ENCODE results near the gene CACUL1. TPM values are rescaled to one million over a fixed set of nuclear protein-coding genes. Genes with fewer than 3 reads are reported as not detected.

CACUL1 gene
- total RNA-seq, 1 experiment from 2014 or later: 62.5 TPM

DNA sequence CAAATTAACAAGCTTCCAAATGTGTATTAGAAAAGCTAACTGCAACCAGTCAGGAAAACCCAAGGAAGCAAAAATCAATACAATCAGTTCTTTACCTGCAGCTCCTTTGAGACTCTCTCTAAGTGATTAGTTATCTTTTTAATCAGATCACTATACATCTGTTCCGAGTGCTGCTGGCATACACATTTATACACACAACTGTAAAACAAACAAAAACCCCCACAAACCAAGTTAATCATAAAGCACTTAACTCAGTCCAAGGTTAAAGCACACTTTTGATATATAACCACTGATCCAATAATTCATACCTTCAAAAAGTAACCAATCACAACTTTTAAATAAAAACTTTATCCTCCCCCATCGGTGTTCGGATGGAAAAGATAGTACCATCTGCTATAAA, 25.6 kb downstream of the CACUL1 start:
- Histone ChIP-seq H3K4me2 (no peak overlapping the region), H3K9me2 (ENCODE audit: insufficient read depth) (no peaks in the 10 kb centered on the region), H3K27ac (no peak overlapping the region), H4K20me1 (ENCODE audit: insufficient read depth) (peaks cover 44% of the 10 kb centered on the region), H2AFZ (no peak overlapping the region), H3K27me3 (ENCODE audit: insufficient read depth, low read depth) (no peaks in the 10 kb centered on the region), H3K4me3 (no peak overlapping the region), H3K79me2 (ENCODE audit: low read depth) (peaks cover 96% of the 10 kb centered on the region), H3K36me3 (ENCODE audit: low read depth) (no peaks in the 10 kb centered on the region; the same call in 1 of the 2 replicates), H3K9me3 (ENCODE audit: insufficient read depth, low read depth) (no peaks in the 10 kb centered on the region), H3F3A (ENCODE audit: insufficient read depth, low read depth) (peaks cover 8% of the 10 kb centered on the region; the same call in 1 of the 2 replicates), H3K4me1 (replicated peaks; ENCODE audit: insufficient read depth) (peaks cover 14% of the 10 kb centered on the region)
- POLR2A ChIA-PET (ENCODE audit: unreplicated experiment): no interaction called here
- no peak for DNase-seq
- no TSS peak for BruUV-seq (replicated peaks)
- intact Hi-C loops (cut with micrococcal nuclease; ENCODE audit: unreplicated experiment): no loop called here
- CTCF ChIA-PET: no interaction called here
- no peak for TF ChIP-seq EZH2 (IDR thresholded peaks at IDR 0.05; ENCODE audit: low read depth)
- TF ChIP-seq, protein P1, sequence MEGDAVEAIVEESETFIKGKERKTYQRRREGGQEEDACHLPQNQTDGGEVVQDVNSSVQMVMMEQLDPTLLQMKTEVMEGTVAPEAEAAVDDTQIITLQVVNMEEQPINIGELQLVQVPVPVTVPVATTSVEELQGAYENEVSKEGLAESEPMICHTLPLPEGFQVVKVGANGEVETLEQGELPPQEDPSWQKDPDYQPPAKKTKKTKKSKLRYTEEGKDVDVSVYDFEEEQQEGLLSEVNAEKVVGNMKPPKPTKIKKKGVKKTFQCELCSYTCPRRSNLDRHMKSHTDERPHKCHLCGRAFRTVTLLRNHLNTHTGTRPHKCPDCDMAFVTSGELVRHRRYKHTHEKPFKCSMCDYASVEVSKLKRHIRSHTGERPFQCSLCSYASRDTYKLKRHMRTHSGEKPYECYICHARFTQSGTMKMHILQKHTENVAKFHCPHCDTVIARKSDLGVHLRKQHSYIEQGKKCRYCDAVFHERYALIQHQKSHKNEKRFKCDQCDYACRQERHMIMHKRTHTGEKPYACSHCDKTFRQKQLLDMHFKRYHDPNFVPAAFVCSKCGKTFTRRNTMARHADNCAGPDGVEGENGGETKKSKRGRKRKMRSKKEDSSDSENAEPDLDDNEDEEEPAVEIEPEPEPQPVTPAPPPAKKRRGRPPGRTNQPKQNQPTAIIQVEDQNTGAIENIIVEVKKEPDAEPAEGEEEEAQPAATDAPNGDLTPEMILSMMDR (conservative IDR thresholded peaks at IDR 0.05): no peak

DNA sequence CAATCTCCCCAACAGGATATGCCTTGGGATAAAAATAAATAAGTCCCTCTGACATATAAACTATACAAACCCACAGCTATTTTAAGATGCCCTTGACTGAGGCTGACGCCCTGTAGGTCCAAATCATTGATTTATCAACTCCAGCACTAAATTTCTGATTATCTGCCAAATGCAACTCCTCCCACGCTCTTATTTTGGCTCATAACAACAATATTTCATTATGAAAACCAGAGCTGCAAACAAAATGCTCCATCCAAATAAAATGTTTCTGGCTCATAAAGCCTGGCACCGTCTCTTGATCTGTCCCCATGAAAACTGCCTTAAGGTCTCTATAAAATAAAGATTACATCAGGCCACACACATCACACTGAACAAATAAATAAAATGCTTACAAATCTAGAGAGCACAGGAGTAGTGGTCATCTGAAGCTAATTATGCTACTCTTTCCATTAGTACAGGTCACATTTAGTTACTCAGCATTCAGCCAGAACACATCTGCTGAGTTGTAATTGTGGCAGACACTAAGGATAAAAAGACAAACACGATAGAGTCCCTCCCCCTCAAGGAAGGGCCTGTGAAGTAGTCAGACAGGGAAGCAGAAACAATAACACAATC, 28.8 kb downstream of the CACUL1 start:
- TF ChIP-seq, protein P1 (conservative IDR thresholded peaks at IDR 0.05): no peak
- no peak for TF ChIP-seq EZH2 (IDR thresholded peaks at IDR 0.05; ENCODE audit: low read depth)
- no peaks in the 10 kb centered on the region for H3K27me3 ChIP-seq (ENCODE audit: insufficient read depth, low read depth)
- no peak overlapping the region for H3K27ac ChIP-seq
- H3K4me3 ChIP-seq: no peak overlapping the region
- no peaks in the 10 kb centered on the region; the same call in 1 of the 2 replicates for H3K36me3 ChIP-seq (ENCODE audit: low read depth)
- peaks cover 6% of the 10 kb centered on the region; the same call in 1 of the 2 replicates for H3K4me1 ChIP-seq (replicated peaks; ENCODE audit: insufficient read depth)
- H3K4me2 ChIP-seq: no peak overlapping the region
- no TSS peak for BruUV-seq (replicated peaks)
- peaks cover 23% of the 10 kb centered on the region; the same call in 1 of the 2 replicates for H3F3A ChIP-seq (ENCODE audit: insufficient read depth, low read depth)
- H4K20me1 ChIP-seq (ENCODE audit: insufficient read depth): peaks cover 37% of the 10 kb centered on the region
- H3K9me2 ChIP-seq (ENCODE audit: insufficient read depth): no peaks in the 10 kb centered on the region
- H2AFZ ChIP-seq: no peak overlapping the region
- ChIA-PET POLR2A (ENCODE audit: unreplicated experiment) (no interaction called here), CTCF (no interaction called here)
- no peaks in the 10 kb centered on the region for H3K9me3 ChIP-seq (ENCODE audit: insufficient read depth, low read depth)
- no peak for DNase-seq
- intact Hi-C loops (cut with micrococcal nuclease; ENCODE audit: unreplicated experiment): no loop called here
- peaks cover 66% of the 10 kb centered on the region for H3K79me2 ChIP-seq (ENCODE audit: low read depth)

DNA sequence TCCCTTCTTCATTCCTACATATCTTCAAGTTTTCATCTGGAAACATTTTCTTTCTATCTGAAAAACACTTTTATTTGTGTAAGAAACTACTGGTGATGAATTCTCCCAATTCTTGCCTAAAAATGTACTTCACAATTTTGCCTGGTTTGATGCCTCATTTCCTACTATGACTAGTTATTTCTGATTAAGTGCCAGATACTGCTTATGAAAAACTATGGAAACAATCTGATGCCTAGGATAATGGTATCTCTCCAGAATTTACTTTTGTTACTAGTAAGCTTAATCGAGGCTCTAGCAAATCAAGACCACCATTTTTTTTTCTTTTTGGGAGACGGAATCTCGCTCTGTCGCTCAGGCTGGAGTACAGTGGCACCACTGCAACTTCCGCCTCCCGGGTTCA, 31.3 kb downstream of the CACUL1 start:
- no peak for DNase-seq
- Histone ChIP-seq H3K4me1 (replicated peaks; ENCODE audit: insufficient read depth) (no peaks in the 10 kb centered on the region), H3F3A (ENCODE audit: insufficient read depth, low read depth) (peaks cover 23% of the 10 kb centered on the region; the same call in 1 of the 2 replicates), H3K27me3 (ENCODE audit: insufficient read depth, low read depth) (no peaks in the 10 kb centered on the region), H3K9me2 (ENCODE audit: insufficient read depth) (no peaks in the 10 kb centered on the region), H2AFZ (no peak overlapping the region), H3K79me2 (ENCODE audit: low read depth) (peaks cover 64% of the 10 kb centered on the region), H3K27ac (no peak overlapping the region), H4K20me1 (ENCODE audit: insufficient read depth) (peaks cover 25% of the 10 kb centered on the region; the same call in 1 of the 2 replicates), H3K36me3 (ENCODE audit: low read depth) (no peaks in the 10 kb centered on the region), H3K4me2 (no peak overlapping the region), H3K9me3 (ENCODE audit: insufficient read depth, low read depth) (no peaks in the 10 kb centered on the region), H3K4me3 (no peak overlapping the region)
- BruUV-seq (replicated peaks): no TSS peak
- CTCF ChIA-PET: interaction anchor here (0.6 kb wide), 1 partner anchor 139 kb away, joined by 3 read pairs; no protein-coding TSS in a partner anchor
- POLR2A ChIA-PET (ENCODE audit: unreplicated experiment): no interaction called here
- intact Hi-C loops (cut with micrococcal nuclease; ENCODE audit: unreplicated experiment): no loop called here
- no peak for TF ChIP-seq EZH2 (IDR thresholded peaks at IDR 0.05; ENCODE audit: low read depth)
- TF ChIP-seq, protein P1 (conservative IDR thresholded peaks at IDR 0.05): no peak

Data from PC-9 (cell line).